GM12878 (cell line): ENCODE results near the gene RUNDC1. TPM values are rescaled to one million over a fixed set of nuclear protein-coding genes. Genes with fewer than 3 reads are reported as not detected.

Experiments used
- ATAC-seq: fragments of 200-7000 bp; cut with Tn5 transposase; 3 replicates; pipeline ENCODE4 v1.9.1; 2020; ENCODE audit warnings: mild to moderate bottlenecking, moderate library complexity
- BruUV-seq: library from RNA; stranded (reverse); fragments of 400-500 nt; replicated peaks from 2 replicates; lab custom pipeline; 2021; lab: Mats Ljungman, UMichigan
- CTCF ChIA-PET: fragments of 300-600 bp; sonication (Branson Sonifier 250); formaldehyde crosslinking; extraction: SDS; loops from one replicate; lab custom pipeline; 2021; ENCODE audit warnings: inconsistent platforms; lab: Yijun Ruan, JAX
- POLR2A ChIA-PET: fragments of 350-600 bp; formaldehyde crosslinking; extraction: SDS; loops from one replicate; lab custom pipeline; 2021; ENCODE audit warnings: inconsistent platforms; lab: Charles Lee
- RAD21 ChIA-PET: fragments of 300-600 bp; sonication (Branson Sonifier 250); formaldehyde crosslinking; loops from one replicate; lab custom pipeline; 2023; ENCODE audit warnings: antibody characterized with exemption; ENCODE audit not compliant: unreplicated experiment; lab: Charles Lee
- SMC1A ChIA-PET: fragments of 300-600 bp; sonication (Branson Sonifier 250); formaldehyde crosslinking; loops from one replicate; lab custom pipeline; 2023; ENCODE audit not compliant: unreplicated experiment, uncharacterized antibody; lab: Charles Lee
- DNase-seq: peaks from one replicate; pipeline ENCODE4 v3.0.0-alpha.2; 2011; ENCODE audit warnings: low read depth, low spot score
- FAIRE-seq: peaks from 3 replicates; lab custom pipeline; 2011; peaks lifted over from hg19 to GRCh38; lab: Jason Lieb, UNC
- H2AFZ ChIP-seq: 2 replicates; pipeline ENCODE4 v1.6.0; 2011; ENCODE audit warnings: low read depth, low read length, control low read depth; ENCODE audit not compliant: control insufficient read depth
- H3K27ac ChIP-seq: 2 replicates; pipeline ENCODE4 v1.5.1; 2011; ENCODE audit warnings: control low read depth; ENCODE audit not compliant: control insufficient read depth, insufficient read depth
- H3K27me3 ChIP-seq, 2 experiments: replicated peaks in 1 of 2; 2 replicates each; pipeline versions ENCODE4 v1.6.0 to v1.6.1; 2011; ENCODE audit warnings: low read length in 1 of 2; ENCODE audit not compliant: control insufficient read depth in 2 of 2, insufficient read depth in 2 of 2
- H3K36me3 ChIP-seq, 2 experiments: 2 replicates each; pipeline ENCODE4 v1.5.1; 2011; ENCODE audit warnings: low read length in 1 of 2; ENCODE audit not compliant: control insufficient read depth in 2 of 2, insufficient read depth in 2 of 2
- H3K4me1 ChIP-seq: 2 replicates; pipeline ENCODE4 v1.6.1; 2011; ENCODE audit warnings: mild to moderate bottlenecking, low read length, moderate library complexity, mixed read lengths; ENCODE audit not compliant: control insufficient read depth, insufficient read depth
- H3K4me2 ChIP-seq: 2 replicates; pipeline ENCODE4 v1.6.0; 2011; ENCODE audit warnings: control low read depth; ENCODE audit not compliant: control insufficient read depth, insufficient read depth
- H3K4me3 ChIP-seq: fragments of 200-600 bp; sonication (generic); 2 replicates; pipeline ENCODE4 v1.5.1; 2016
- H3K79me2 ChIP-seq: 2 replicates; pipeline ENCODE4 v1.6.0; 2011; ENCODE audit warnings: low read length; ENCODE audit not compliant: control insufficient read depth, insufficient read depth
- H3K9ac ChIP-seq: 2 replicates; pipeline ENCODE4 v1.8.0; 2011; ENCODE audit warnings: low read length, control low read depth, mixed read lengths; ENCODE audit not compliant: control insufficient read depth, insufficient read depth
- H3K9me3 ChIP-seq: replicated peaks from 3 replicates; pipeline ENCODE4 v1.5.1; 2011; ENCODE audit warnings: mild to moderate bottlenecking, low read length; ENCODE audit not compliant: control insufficient read depth, insufficient read depth
- H4K20me1 ChIP-seq: 2 replicates; pipeline ENCODE4 v1.6.0; 2011; ENCODE audit not compliant: control insufficient read depth, insufficient read depth
- HCFC1 ChIP-seq: fragments of 150-350 bp; IDR thresholded peaks from 2 replicates; pipeline ENCODE4 v1.6.1; 2014; ENCODE audit warnings: low read length
- IKZF1 ChIP-seq: fragments of 450-650 bp; conservative IDR thresholded peaks from 2 replicates; pipeline ENCODE4 v1.6.1; 2017; ENCODE audit warnings: antibody characterized with exemption, mild to moderate bottlenecking
- RAD21 ChIP-seq: IDR thresholded peaks from 2 replicates; pipeline ENCODE4 v1.6.1; 2011; ENCODE audit warnings: mild to moderate bottlenecking, low read depth, low read length, moderate library complexity; ENCODE audit not compliant: insufficient read depth
- RCOR1 ChIP-seq: conservative IDR thresholded peaks from 2 replicates; pipeline ENCODE4 v1.6.1; 2012; ENCODE audit warnings: low read depth, low read length, improper control_type of control experiment
- SMC3 ChIP-seq: IDR thresholded peaks from 2 replicates; pipeline ENCODE4 v1.6.1; 2011; ENCODE audit warnings: low read length, improper control_type of control experiment, borderline replicate concordance
- SRF ChIP-seq, 2 experiments: IDR thresholded peaks; 2 replicates each; pipeline ENCODE4 v1.6.1; 2011; ENCODE audit warnings: low read depth in 2 of 2, low read length in 2 of 2, mild to moderate bottlenecking in 1 of 2, moderate library complexity in 1 of 2
- YY1 ChIP-seq: IDR thresholded peaks from 2 replicates; pipeline ENCODE4 v1.6.1; 2011; ENCODE audit warnings: low read depth, mild to moderate bottlenecking, low read length
- ZNF384 ChIP-seq: IDR thresholded peaks from 2 replicates; pipeline ENCODE4 v1.6.1; 2012; ENCODE audit warnings: low read depth, mild to moderate bottlenecking, low read length, improper control_type of control experiment, borderline replicate concordance
- ZNF622 ChIP-seq: fragments of 450-650 bp; IDR thresholded peaks from 2 replicates; pipeline ENCODE4 v1.6.1; 2017; ENCODE audit warnings: mild to moderate bottlenecking, inconsistent platforms
- WGBS: methylation state at CpG from one replicate; pipeline ENCODE4 v1.1.6; 2016; ENCODE audit warnings: low lambda C conversion rate; ENCODE audit not compliant: insufficient replicate concordance, insufficient coverage; ENCODE audit errors: missing lambda C conversion rate; 5-methylcytosine and 5-hydroxymethylcytosine counted together
- in situ Hi-C: fragments of 300-500 bp; cut with MboI; formaldehyde crosslinking; loops from 9 replicates; pipeline ENCODE4 v1.14.3; 2018; ENCODE audit warnings: mixed read lengths
- intact Hi-C: fragments of 100-400 bp; cut with micrococcal nuclease; formaldehyde crosslinking; loops from one replicate; pipeline ENCODE4 v1.14.2; 2022; ENCODE audit not compliant: unreplicated experiment
- polyA plus RNA-seq, 11 experiments: library from polyadenylated mRNA; depleted of rRNA in 4 of 11; unstranded in 6 of 11; stranded (reverse) in 5 of 11; fragments of >200 nt; fragmentation: Nextera tagmentation in 4 of 11; fragmentation: Illumina TruSeq in 1 of 11; extraction: Ambion mirVana in 4 of 11; extraction: Trizol in 1 of 11; gene quantifications; 1 replicate in 1 of 11; 2 replicates in 10 of 11; pipeline versions ENCODE4 v1.2.1 to v1.2.3, GENCODE V29; 2011 to 2016; ENCODE audit warnings: inconsistent platforms in 2 of 11, missing spikeins in 2 of 11, low read depth in 1 of 11
- total RNA-seq, 4 experiments: library from RNA; depleted of rRNA in 3 of 4; stranded (reverse); fragments of >200 nt in 3 of 4; fragmentation: Illumina TruSeq in 1 of 4; extraction: Trizol in 1 of 4; gene quantifications; 2 replicates each; pipeline versions ENCODE4 v1.2.1 to v1.2.3, GENCODE V29; 2013 to 2021
- TF ChIP-seq, protein P1 (sequence below), 3 experiments: IDR thresholded peaks in 2 of 3; conservative IDR thresholded peaks in 1 of 3; 2 replicates each; pipeline ENCODE4 v1.5.1; 2011; ENCODE audit warnings: low read depth in 3 of 3, low read length in 3 of 3, mild to moderate bottlenecking in 3 of 3, control low read depth in 2 of 3, moderate library complexity in 2 of 3, inconsistent platforms in 1 of 3, mixed read lengths in 1 of 3; ENCODE audit not compliant: control insufficient read depth in 2 of 3, insufficient read depth in 1 of 3; ENCODE audit errors: extremely low read depth in 1 of 3
- TF ChIP-seq, protein P2 (sequence below): fragments of 450-650 bp; IDR thresholded peaks from 2 replicates; pipeline ENCODE4 v1.6.1; 2016; ENCODE audit warnings: mild to moderate bottlenecking

The RUNDC1 gene
- total and polyA plus RNA-seq, 10 of the 15 experiments (the other 5 are each of a cell fraction or from before 2014, with no cell fraction given) = 2.9 to 15.6 (median 8.2) TPM

DNA sequence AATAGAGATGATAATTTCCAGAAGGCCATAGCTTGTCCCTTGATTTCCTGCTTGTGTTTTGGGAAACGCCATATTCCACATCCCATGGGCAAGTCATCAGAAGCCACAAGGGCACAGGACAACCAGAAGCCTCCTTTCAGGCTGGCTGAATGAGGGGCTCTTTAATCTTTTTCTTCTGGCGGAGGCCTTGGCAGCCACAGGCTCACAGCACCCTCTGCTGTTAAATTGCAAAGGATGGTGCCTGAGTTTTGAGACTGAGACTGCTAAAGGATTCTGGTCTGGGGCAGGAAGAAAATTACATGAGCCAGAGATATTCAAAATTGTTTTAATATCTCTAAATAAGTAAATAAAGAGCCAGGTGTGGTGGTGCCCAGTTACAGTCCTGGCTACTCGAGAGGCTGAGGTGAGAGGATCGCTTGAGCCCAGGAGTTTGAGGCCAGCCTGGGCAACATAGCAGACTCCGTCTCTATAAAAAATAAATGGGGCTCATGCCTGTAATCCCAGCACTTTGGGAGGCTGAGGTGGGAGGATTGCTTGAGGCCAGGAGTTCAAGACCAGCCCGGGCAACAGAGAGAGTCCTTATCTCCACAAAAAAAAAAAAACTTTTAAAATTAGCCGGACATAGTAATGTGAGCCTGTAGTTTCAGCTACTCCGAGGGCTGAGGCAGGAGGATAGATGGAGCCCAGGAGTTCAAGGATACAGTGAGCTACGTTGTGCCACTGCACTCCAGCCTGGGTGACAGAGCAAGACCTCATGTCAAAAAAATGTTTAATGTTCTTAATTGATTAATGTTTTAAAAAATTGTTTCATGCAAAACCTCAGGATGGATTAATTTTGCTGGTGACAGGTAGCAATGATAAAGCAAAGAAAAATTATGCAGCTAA lies 42.4 kb upstream of the RUNDC1 start:
- ChIA-PET CTCF (interaction anchor here (0.6 to 3.1 kb wide), 11 partner anchors 9 to 402 kb away, joined by 3 to 13 read pairs (median 3); partner anchors contain the start of genes NAGLU, RPL27 and VPS25), RAD21 (interaction anchor here (1.7 to 1.9 kb wide), 2 partner anchors 9 to 60 kb away, joined by 4 read pairs; partner anchors contain the start of gene RPL27), POLR2A (no interaction called here), SMC1A (interaction anchor here (0.6 to 2.8 kb wide), 9 partner anchors 10 to 359 kb away, joined by 3 to 9 read pairs (median 4); partner anchors contain the start of gene RPL27)
- H2AFZ ChIP-seq = no peak overlapping the region
- 0 out of 2 replicates have a peak, but pooled peaks have one; percentile 28 for TF ChIP-seq YY1
- TF ChIP-seq, protein P1, sequence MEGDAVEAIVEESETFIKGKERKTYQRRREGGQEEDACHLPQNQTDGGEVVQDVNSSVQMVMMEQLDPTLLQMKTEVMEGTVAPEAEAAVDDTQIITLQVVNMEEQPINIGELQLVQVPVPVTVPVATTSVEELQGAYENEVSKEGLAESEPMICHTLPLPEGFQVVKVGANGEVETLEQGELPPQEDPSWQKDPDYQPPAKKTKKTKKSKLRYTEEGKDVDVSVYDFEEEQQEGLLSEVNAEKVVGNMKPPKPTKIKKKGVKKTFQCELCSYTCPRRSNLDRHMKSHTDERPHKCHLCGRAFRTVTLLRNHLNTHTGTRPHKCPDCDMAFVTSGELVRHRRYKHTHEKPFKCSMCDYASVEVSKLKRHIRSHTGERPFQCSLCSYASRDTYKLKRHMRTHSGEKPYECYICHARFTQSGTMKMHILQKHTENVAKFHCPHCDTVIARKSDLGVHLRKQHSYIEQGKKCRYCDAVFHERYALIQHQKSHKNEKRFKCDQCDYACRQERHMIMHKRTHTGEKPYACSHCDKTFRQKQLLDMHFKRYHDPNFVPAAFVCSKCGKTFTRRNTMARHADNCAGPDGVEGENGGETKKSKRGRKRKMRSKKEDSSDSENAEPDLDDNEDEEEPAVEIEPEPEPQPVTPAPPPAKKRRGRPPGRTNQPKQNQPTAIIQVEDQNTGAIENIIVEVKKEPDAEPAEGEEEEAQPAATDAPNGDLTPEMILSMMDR (IDR thresholded peaks at IDR 0.05 in 2 of 3, conservative IDR thresholded peaks at IDR 0.05 in 1 of 3; ENCODE audit: control insufficient read depth in 2 of 3, extremely low read depth in 1 of 3, insufficient read depth in 1 of 3, low read depth in 3 of 3, low read length in 3 of 3) = peak; percentile 57 to 79 (median 58)
- no peak for TF ChIP-seq ZNF384
- TF ChIP-seq IKZF1 = no peak
- peak; percentile 83 for TF ChIP-seq RAD21
- peak; percentile 68 for TF ChIP-seq SMC3
- no peak for TF ChIP-seq RCOR1
- TF ChIP-seq HCFC1 = no peak
- TF ChIP-seq, protein P2, sequence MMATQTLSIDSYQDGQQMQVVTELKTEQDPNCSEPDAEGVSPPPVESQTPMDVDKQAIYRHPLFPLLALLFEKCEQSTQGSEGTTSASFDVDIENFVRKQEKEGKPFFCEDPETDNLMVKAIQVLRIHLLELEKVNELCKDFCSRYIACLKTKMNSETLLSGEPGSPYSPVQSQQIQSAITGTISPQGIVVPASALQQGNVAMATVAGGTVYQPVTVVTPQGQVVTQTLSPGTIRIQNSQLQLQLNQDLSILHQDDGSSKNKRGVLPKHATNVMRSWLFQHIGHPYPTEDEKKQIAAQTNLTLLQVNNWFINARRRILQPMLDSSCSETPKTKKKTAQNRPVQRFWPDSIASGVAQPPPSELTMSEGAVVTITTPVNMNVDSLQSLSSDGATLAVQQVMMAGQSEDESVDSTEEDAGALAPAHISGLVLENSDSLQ = no peak
- no peak for TF ChIP-seq ZNF622
- TF ChIP-seq SRF (IDR thresholded peaks at IDR 0.05; ENCODE audit: low read depth in 2 of 2, low read length in 2 of 2) = no peak
- H3K36me3 ChIP-seq = no peaks in the 10 kb centered on the region
- H3K4me3 ChIP-seq = no peak overlapping the region
- WGBS = 42% methylated on average over 9 of the region's 9 CpGs
- H3K4me1 ChIP-seq = no peaks in the 10 kb centered on the region
- no peak overlapping the region for H3K4me2 ChIP-seq
- H3K9me3 ChIP-seq = no peaks in the 10 kb centered on the region
- in situ Hi-C loops = loop anchor here (10.0 kb wide), 1 partner anchor 213 kb away; no protein-coding TSS in a partner anchor
- H3K9ac ChIP-seq = no peak overlapping the region
- peak; percentile 90 for ATAC-seq
- H3K27me3 ChIP-seq = no peaks in the 10 kb centered on the region
- BruUV-seq = no TSS peak
- no peak overlapping the region for H3K27ac ChIP-seq
- H3K79me2 ChIP-seq = no peaks in the 10 kb centered on the region
- peak; percentile 71 for FAIRE-seq
- intact Hi-C loops = loop anchor here (2.0 to 10.0 kb wide), 3 partner anchors 95 to 363 kb away; partner anchors contain the start of gene PSMC3IP
- DNase-seq = no peak
- no peaks in the 10 kb centered on the region for H4K20me1 ChIP-seq
